GM19099 (cell line): Measurements from ENCODE around the gene SLC6A1.

Source experiments
- POLR2A ChIP-seq: IDR thresholded peaks from 3 replicates; pipeline ENCODE4 v1.6.1; 2011; ENCODE audit warnings: low read depth; ENCODE audit not compliant: insufficient read length; ENCODE audit errors: extremely low read depth

The SLC6A1 gene

DNA sequence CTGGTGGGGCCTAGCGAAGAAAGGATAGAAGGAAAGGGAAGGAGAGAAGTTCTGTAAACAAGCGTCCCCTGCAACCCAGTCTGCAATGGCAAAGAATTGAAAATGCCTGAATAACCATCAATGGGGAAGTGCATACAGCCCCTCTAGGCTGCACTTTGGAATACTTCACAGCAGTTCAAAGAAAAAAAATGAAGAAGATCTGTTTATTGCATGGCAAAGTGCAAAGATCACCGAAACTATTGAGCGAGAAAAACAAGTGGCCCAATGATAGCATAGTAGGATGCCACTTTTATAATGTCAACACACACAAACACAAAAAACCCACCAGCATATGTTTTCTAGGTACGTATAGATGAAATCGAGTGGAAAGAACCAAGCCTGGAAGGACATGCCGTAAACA is 13.6 kb upstream of the SLC6A1 start:
- no peak for TF ChIP-seq POLR2A

DNA sequence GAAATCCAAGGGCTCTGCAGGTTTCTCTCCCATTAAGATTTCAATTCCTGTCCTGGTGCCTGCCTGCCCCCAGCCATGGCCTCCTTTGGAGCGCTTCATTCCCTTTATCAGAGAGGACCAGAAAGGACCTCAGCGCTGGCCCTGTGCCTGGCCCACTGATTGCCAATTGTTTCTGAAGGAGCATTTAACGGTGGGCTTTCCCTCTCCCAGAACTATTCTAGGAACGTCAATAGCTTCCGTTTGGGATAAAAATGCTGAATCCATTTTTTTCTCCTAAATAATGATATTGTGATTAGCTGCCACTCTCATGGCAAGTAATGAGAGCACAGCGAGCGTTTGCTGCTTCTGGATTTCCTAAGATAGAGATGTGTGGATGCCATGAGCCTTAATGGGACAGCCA is 12.2 kb upstream of the SLC6A1 start:
- TF ChIP-seq POLR2A, result no peak

DNA sequence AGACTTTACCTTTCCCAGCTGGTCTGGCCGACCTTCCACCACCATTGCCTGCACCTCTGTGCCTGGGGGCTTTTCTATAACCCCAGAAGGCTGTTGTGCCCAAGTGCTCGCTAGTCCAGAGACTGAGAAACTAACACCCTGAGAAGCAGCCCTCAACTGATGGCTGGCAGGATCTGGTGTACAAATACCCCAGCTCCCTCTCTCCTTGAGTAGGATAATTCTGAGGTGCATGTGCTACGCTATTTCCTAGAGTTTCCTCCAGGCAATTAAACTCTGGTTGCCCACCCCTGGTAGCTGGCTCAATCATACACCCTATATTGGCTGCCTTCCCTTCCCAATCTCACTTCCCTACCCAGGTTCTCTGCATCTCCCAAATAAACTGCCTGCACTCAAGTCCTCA is 11.5 kb upstream of the SLC6A1 start:
- TF ChIP-seq POLR2A, result no peak

- no peak for TF ChIP-seq POLR2A
Observed at GRCh38 chr3:10981961-10982360, 10.6 kb upstream of the SLC6A1 start.

DNA sequence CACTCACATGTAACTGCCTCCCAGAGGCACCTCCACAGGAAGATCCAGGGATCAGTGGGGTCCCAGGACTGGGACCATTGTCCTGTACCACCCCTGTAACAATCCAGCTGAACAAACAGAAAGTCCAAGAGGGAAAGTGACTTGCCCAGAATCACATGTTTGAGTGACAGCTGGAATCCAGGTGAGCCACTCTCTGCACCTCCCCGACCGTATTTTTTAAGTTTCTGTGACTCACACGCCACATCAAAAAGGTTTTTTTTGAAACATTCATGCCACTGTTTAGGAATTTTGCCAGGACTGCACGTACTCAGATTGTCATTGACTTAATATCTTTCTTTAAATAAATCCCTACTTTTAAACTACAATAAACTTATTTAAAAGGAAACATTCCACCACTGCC is 9.8 kb upstream of the SLC6A1 start:
- TF ChIP-seq POLR2A, result no peak

DNA sequence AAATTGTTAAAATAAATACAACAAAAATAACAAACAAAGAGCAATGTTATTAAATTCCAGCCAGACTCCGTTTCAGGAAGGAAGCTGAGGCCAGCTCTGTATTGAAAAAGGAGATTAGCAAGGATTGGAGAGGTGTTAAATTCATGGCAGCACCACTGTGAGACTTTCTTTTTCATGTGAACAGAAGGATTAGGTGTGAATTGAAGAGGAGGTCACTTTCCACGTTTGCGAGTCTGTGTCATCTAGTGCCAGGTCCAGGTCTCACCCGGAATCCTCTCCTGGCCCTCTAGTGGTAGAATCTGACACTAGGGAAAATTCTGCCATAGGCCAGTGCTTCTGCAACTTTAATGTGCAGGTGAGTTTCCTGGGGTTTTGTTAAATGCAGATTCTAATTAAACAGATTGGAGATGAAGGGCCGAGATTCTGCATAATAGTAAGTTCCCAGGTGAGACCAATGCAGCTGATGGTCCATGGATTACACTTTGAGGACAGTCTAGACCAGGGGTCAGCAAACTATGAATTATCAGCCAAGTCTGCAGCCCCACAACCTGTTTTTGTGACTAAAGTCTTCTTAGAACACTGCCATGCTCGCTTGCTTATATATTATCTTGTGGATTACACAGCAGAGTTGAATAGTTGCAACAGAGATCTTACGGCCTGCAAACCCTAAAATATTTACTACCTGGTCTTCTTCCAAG is 9.2 kb upstream of the SLC6A1 start:
- no peak for TF ChIP-seq POLR2A

GRCh38 chr3:10984371-10984896 is 8.1 kb upstream of the SLC6A1 start:
- no peak for TF ChIP-seq POLR2A

DNA sequence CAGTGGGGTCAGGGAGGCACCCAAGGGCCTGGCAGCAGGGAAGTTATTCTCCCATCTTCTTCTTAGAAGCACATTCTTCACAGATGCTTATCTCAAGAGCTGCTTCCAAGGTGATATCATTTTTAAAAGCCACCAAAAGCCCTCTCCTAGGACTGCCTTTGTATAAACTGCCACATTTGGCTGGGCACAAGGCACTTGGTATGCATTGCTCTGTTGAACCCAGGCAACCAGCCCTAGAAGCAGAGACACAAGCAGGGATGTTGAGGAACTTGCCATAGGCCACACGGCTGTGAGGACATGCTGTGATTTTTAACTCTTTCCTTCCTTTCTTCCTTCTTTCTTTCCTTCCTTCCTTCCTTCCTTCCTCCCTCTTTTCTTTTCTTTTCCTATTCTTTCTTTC is 7.4 kb upstream of the SLC6A1 start:
- no peak for TF ChIP-seq POLR2A

GRCh38 chr3:10986592-10986991 is 6.0 kb upstream of the SLC6A1 start:
- no peak for TF ChIP-seq POLR2A

GRCh38 chr3:10988001-10988665 is 4.4 kb upstream of the SLC6A1 start:
- TF ChIP-seq POLR2A, result no peak

DNA sequence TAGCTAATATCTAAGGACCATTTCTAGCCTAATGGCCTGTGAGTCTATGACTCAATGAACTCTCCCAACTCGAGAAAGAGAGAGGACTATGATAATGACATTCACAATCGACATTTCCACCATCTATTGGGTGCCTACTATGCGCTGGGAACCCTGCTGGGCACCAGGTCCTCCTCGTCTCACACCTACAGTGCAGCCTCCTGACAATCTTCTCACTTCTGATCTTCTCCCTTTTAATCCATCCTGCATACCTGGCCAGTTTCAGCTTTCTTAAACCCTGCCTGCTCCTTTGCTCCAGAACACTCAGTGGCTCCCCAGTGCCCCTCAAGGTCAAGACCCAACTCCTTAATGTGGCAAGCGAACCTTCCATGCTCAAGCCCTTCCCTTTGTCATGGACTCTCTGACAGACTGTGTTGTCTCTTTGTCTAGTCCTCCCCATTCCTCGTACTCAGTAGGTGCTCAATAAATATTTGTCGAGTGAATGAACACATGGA is 3.5 kb upstream of the SLC6A1 start:
- no peak for TF ChIP-seq POLR2A

DNA sequence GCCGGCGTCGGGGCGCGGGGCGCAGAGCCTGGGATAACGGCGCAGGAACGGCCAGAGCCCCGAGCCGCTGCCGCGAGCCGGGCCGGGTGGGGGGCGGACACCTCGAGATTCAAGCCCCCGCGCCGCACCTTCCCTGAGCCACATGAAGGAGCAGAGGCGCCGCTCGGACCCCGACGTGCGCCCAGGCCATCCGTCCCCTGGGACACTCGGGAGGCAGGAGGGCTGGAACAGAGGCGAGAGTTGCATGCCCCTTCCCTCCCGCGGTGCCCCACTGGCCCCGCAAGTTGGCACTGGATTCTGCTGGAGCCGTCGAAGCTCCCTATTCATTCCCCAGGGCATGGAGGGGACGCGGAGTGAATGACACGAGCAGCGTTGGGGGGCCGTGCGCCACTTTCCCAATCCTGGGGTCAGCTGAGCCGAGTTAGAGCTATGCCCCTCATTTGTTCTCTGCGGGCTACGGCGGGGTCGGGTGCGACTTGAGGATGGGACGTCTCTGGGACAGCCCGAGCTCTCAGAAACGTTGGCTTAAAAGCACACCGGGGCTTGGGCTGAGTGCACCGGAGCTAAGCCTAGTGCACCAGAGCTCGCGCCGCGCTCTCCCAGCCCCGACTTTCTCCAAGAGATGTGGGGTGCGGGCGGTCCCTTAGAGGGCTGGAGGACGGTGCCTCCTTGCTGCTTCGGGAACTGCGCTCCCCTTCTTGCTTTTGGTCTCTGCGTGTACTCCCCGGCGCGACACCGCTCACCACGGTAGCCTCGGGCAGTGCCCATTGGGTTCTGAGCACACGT is 588 bp downstream of the SLC6A1 start:
- TF ChIP-seq POLR2A, result no peak

DNA sequence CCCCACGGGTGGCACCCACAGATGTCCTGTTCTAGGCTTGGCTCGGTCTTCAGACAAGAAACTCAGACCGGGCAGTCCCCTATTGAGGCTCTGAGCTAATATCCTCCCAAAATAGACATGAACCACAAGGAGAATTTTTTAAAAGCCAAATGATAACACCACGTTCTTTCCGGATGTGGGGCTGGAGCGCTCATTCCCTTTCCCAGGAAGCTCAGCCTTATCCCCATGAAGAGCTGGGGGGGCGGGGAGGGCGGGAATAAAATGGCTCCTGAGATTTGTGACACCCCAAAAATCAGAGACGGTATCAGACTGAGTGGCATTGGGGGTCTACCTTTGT is 1.1 kb downstream of the SLC6A1 start:
- TF ChIP-seq POLR2A, result no peak

GRCh38 chr3:10994306-10994705 is 1.8 kb downstream of the SLC6A1 start:
- no peak for TF ChIP-seq POLR2A

GRCh38 chr3:10995871-10996270 is 3.3 kb downstream of the SLC6A1 start:
- TF ChIP-seq POLR2A, result no peak
